Measurements from ENCODE around the gene CD84. TPM values are rescaled to one million over a fixed set of nuclear protein-coding genes. Genes with fewer than 3 reads are reported as not detected.

The CD84 gene
- polyA plus RNA-seq, 1 of the 3 experiments (the other 2 are of a cell fraction) = not detected

DNA sequence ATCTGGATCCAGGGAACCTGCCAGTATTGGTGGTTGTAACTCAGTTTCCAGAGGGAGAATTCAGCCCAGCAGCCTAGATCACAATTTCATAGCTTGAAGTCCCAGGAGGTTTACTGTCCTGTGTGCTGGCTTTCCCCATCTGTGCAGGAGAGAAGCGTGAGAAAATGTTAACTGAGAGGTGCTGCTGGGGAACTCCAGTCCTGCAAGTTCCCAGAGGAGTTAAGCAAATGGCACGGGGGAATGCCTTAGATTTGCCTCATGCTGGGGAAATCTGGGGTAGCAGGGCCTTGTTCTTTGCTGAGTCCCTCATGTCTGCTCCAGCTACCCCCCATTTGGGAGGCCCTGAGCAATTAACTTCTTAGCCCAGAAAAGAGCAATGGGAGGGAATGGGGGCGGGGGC is 31.1 kb downstream of the CD84 start:
- POLR2A ChIA-PET = no interaction called here
- Histone ChIP-seq H3K9me3 (no peaks in the 10 kb centered on the region), H4K20me1 (ENCODE audit: insufficient read depth) (no peaks in the 10 kb centered on the region), H3K4me3 (ENCODE audit: low read depth in 2 of 2, low read length in 1 of 2) (no peak overlapping the region), H3K9ac (no peak overlapping the region), H3K9me2 (no peaks in the 10 kb centered on the region), H3K4me1 (ENCODE audit: control insufficient read depth in 1 of 2, insufficient read depth in 2 of 2, low read depth in 1 of 2, low read length in 1 of 2) (no peaks in the 10 kb centered on the region), H3K27ac (ENCODE audit: low read depth in 2 of 2, low read length in 1 of 2) (no peak overlapping the region), H2AFZ (ENCODE audit: low read depth) (no peak overlapping the region), H3K36me3 (replicated peaks in 1 of 2; ENCODE audit: control insufficient read depth in 1 of 2, insufficient read depth in 2 of 2, low read length in 1 of 2) (no peaks in the 10 kb centered on the region), H3K27me3 (ENCODE audit: insufficient read depth) (no peaks in the 10 kb centered on the region; the same call in 1 of the 2 replicates), H3K79me2 (ENCODE audit: insufficient read depth) (no peaks in the 10 kb centered on the region), H3F3A (replicated peaks; ENCODE audit: insufficient read depth) (no peaks in the 10 kb centered on the region), H3K4me2 (no peak overlapping the region)
- CTCF ChIA-PET = no interaction called here
- TF ChIP-seq POLR2AphosphoS5 (IDR thresholded peaks at IDR 0.05; ENCODE audit: low read depth, low read length) (no peak), JUND (IDR thresholded peaks at IDR 0.05) (no peak), YY1 (IDR thresholded peaks at IDR 0.05; ENCODE audit: low read depth) (no peak), FOXM1 (IDR thresholded peaks at IDR 0.05; ENCODE audit: low read depth) (no peak), TCF12 (IDR thresholded peaks at IDR 0.05) (no peak), MXI1 (IDR thresholded peaks at IDR 0.05; ENCODE audit: low read depth, low read length) (no peak)
- TF ChIP-seq, protein P1, sequence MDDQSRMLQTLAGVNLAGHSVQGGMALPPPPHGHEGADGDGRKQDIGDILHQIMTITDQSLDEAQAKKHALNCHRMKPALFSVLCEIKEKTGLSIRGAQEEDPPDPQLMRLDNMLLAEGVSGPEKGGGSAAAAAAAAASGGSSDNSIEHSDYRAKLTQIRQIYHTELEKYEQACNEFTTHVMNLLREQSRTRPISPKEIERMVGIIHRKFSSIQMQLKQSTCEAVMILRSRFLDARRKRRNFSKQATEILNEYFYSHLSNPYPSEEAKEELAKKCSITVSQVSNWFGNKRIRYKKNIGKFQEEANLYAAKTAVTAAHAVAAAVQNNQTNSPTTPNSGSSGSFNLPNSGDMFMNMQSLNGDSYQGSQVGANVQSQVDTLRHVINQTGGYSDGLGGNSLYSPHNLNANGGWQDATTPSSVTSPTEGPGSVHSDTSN (IDR thresholded peaks at IDR 0.05) = no peak
- 14% methylated on average over 3 of the region's 3 CpGs for WGBS (ENCODE audit: low lambda C conversion rate)
- DNase-seq = no peak

GRCh38 chr1:160547422-160547821 is 31.9 kb downstream of the CD84 start:
- no peaks in the 10 kb centered on the region for H3K79me2 ChIP-seq (ENCODE audit: insufficient read depth)
- no peak overlapping the region for H3K27ac ChIP-seq (ENCODE audit: low read depth in 2 of 2, low read length in 1 of 2)
- H3F3A ChIP-seq (replicated peaks; ENCODE audit: insufficient read depth) = no peaks in the 10 kb centered on the region
- no peaks in the 10 kb centered on the region for H3K9me3 ChIP-seq
- DNase-seq = no peak
- no peak overlapping the region for H2AFZ ChIP-seq (ENCODE audit: low read depth)
- H3K36me3 ChIP-seq (replicated peaks in 1 of 2; ENCODE audit: control insufficient read depth in 1 of 2, insufficient read depth in 2 of 2, low read length in 1 of 2) = no peaks in the 10 kb centered on the region
- H3K27me3 ChIP-seq (ENCODE audit: insufficient read depth) = no peaks in the 10 kb centered on the region; the same call in 1 of the 2 replicates
- no peaks in the 10 kb centered on the region for H4K20me1 ChIP-seq (ENCODE audit: insufficient read depth)
- H3K4me1 ChIP-seq (ENCODE audit: control insufficient read depth in 1 of 2, insufficient read depth in 2 of 2, low read depth in 1 of 2, low read length in 1 of 2) = no peaks in the 10 kb centered on the region
- TF ChIP-seq, protein P2, sequence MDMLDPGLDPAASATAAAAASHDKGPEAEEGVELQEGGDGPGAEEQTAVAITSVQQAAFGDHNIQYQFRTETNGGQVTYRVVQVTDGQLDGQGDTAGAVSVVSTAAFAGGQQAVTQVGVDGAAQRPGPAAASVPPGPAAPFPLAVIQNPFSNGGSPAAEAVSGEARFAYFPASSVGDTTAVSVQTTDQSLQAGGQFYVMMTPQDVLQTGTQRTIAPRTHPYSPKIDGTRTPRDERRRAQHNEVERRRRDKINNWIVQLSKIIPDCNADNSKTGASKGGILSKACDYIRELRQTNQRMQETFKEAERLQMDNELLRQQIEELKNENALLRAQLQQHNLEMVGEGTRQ (IDR thresholded peaks at IDR 0.05; ENCODE audit: borderline replicate concordance, low read depth, low read length) = no peak
- TF ChIP-seq ELF1 (IDR thresholded peaks at IDR 0.05) = no peak
- 11% methylated on average over 4 of the region's 4 CpGs for WGBS (ENCODE audit: low lambda C conversion rate)
- ChIA-PET CTCF (no interaction called here), POLR2A (no interaction called here)
- H3K9ac ChIP-seq = no peak overlapping the region
- no peak overlapping the region for H3K4me2 ChIP-seq
- H3K9me2 ChIP-seq = no peaks in the 10 kb centered on the region
- H3K4me3 ChIP-seq (ENCODE audit: low read depth in 2 of 2, low read length in 1 of 2) = no peak overlapping the region

DNA sequence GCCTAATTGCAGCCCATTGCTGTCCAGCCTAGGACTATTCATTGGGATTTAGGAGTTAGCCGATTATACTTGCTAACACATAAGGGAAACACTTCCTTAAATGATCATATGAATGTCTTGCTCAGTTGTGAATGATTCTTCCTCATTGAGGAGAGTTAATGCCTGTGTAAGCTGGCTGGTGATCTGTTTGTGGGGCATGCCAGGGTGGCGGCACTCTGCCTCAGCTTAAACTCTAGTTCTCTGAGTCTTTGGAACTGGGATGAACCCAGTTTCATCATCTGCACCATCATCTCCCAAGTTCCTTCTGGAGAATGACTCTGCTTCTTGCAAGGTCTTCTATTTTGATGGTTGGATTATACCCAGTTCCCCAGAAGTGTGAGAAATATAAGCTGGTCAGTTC is 32.4 kb downstream of the CD84 start:
- TF ChIP-seq, protein P1 (IDR thresholded peaks at IDR 0.05) = no peak
- TF ChIP-seq MEF2A (IDR thresholded peaks at IDR 0.05; ENCODE audit: borderline replicate concordance, low read depth) (no peak), FOXM1 (IDR thresholded peaks at IDR 0.05; ENCODE audit: low read depth) (no peak)
- no peaks in the 10 kb centered on the region for H4K20me1 ChIP-seq (ENCODE audit: insufficient read depth)
- no peaks in the 10 kb centered on the region for H3K4me1 ChIP-seq (ENCODE audit: control insufficient read depth in 1 of 2, insufficient read depth in 2 of 2, low read depth in 1 of 2, low read length in 1 of 2)
- H3K27ac ChIP-seq (ENCODE audit: low read depth in 2 of 2, low read length in 1 of 2) = no peak overlapping the region
- H3K36me3 ChIP-seq (replicated peaks in 1 of 2; ENCODE audit: control insufficient read depth in 1 of 2, insufficient read depth in 2 of 2, low read length in 1 of 2) = no peaks in the 10 kb centered on the region
- H3K4me2 ChIP-seq = no peak overlapping the region
- H3F3A ChIP-seq (replicated peaks; ENCODE audit: insufficient read depth) = no peaks in the 10 kb centered on the region
- no peaks in the 10 kb centered on the region for H3K79me2 ChIP-seq (ENCODE audit: insufficient read depth)
- H2AFZ ChIP-seq (ENCODE audit: low read depth) = no peak overlapping the region
- no peaks in the 10 kb centered on the region for H3K9me3 ChIP-seq
- H3K27me3 ChIP-seq (ENCODE audit: insufficient read depth) = no peaks in the 10 kb centered on the region
- no peak for DNase-seq
- H3K4me3 ChIP-seq (ENCODE audit: low read depth in 2 of 2, low read length in 1 of 2) = no peak overlapping the region
- 8% methylated on average over 2 of the region's 2 CpGs for WGBS (ENCODE audit: low lambda C conversion rate)
- ChIA-PET POLR2A (no interaction called here), CTCF (no interaction called here)
- H3K9me2 ChIP-seq = no peaks in the 10 kb centered on the region
- no peak overlapping the region for H3K9ac ChIP-seq
